Activated CD4-positive, alpha-beta T cell treated with anti-CD3 and anti-CD28 coated beads for 36 hours (primary cell): ENCODE results near the gene FXR2. TPM values are rescaled to one million over a fixed set of nuclear protein-coding genes. Genes with fewer than 3 reads are reported as not detected.

Experiments
- ATAC-seq: fragments of 200-7000 bp; cut with Tn5 transposase; one replicate; pipeline ENCODE4 v1.10.0; 2021; ENCODE audit warnings: mild to moderate bottlenecking, moderate library complexity
- CTCF ChIA-PET: fragments of 350-600 bp; sonication (Branson Sonifier 250); formaldehyde crosslinking; loops from one replicate; lab custom pipeline; 2021; ENCODE audit warnings: antibody characterized with exemption; lab: Charles Lee
- POLR2A ChIA-PET: fragments of 350-600 bp; sonication (Branson Sonifier 250); formaldehyde crosslinking; loops from one replicate; lab custom pipeline; 2021; ENCODE audit warnings: antibody characterized with exemption, inconsistent platforms; lab: Charles Lee
- DNase-seq: peaks from one replicate; pipeline ENCODE4 v3.0.0-alpha.2; 2020
- H3K27ac Mint-ChIP-seq: one replicate; pipeline ENCODE4 v1.8.0; 2021; ENCODE audit warnings: mixed read lengths
- H3K27me3 Mint-ChIP-seq: one replicate; pipeline ENCODE4 v1.8.0; 2021; ENCODE audit warnings: mixed read lengths
- H3K36me3 Mint-ChIP-seq: one replicate; pipeline ENCODE4 v1.8.0; 2021; ENCODE audit warnings: low read depth, mixed read lengths
- H3K4me1 Mint-ChIP-seq: one replicate; pipeline ENCODE4 v1.8.0; 2021; ENCODE audit warnings: mixed read lengths
- H3K4me3 Mint-ChIP-seq: one replicate; pipeline ENCODE4 v1.8.0; 2021; ENCODE audit warnings: mild to moderate bottlenecking, moderate library complexity, mixed read lengths
- H3K9me3 Mint-ChIP-seq: one replicate; pipeline ENCODE4 v1.8.0; 2021; ENCODE audit warnings: low read depth, mixed read lengths
- intact Hi-C, 2 experiments: fragments of 100-400 bp; cut with DNase I in 1 of 2; cut with micrococcal nuclease in 1 of 2; formaldehyde crosslinking; loops; one replicate each; pipeline versions ENCODE4 v1.14.2 to v1.15.1; 2022 to 2024; cut with DNase I, micrococcal nuclease
- total RNA-seq, 2 experiments: library from RNA; stranded (reverse); gene quantifications; one replicate each; pipeline ENCODE4 v1.2.3, GENCODE V29; 2021

FXR2 gene
- total RNA-seq, 2 experiments from 2014 or later: 35.6 to 50.2 TPM

DNA sequence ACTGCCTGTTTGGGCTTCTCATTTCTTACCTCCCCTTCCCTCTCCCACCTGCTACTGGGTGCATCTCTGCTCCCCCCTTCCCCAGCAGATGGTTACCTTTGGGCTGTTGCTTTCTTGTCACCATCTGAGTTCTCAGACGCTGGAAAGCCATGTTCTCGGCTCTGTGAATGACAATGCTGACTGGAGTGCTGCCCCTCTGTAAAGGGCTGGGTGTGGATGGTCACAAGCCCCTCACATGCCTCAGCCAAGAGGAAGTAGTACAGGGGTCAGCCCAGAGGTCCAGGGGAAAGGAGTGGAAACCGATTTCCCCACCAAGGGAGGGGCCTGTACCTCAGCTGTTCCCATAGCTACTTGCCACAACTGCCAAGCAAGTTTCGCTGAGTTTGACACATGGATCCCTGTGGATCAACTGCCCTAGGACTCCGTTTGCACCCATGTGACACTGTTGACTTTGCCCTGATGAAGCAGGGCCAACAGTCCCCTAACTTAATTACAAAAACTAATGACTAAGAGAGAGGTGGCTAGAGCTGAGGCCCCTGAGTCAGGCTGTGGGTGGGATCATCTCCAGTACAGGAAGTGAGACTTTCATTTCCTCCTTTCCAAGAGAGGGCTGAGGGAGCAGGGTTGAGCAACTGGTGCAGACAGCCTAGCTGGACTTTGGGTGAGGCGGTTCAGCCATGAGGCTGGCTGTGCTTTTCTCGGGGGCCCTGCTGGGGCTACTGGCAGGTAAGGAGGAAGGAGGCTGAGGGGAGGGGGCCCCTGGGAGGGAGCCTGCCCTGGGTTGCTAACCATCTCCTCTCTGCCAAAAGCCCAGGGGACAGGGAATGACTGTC is 35.5 kb downstream of the FXR2 start, which contains the start of gene CD68:
Gene CD68, plus strand, starts transcription at position 638 of the 833 bp plus-strand sequence. Its CDS starts 40 bp downstream, at position 678.
- POLR2A ChIA-PET: interaction anchor here (0.7 to 3.9 kb wide), 6 partner anchors 11 to 337 kb away, joined by 3 to 25 read pairs (median 3); partner anchors contain the start of genes GABARAP, SOX15, TP53 and WRAP53
- intact Hi-C loops: loop anchor here (10.0 kb wide), 2 partner anchors 534 to 576 kb away; partner anchors contain the start of genes PER1 (in 1 of the 2) and SLC16A11 (in 1 of the 2)
- peak within 1 kb of the TSS; percentile 94 for H3K27ac Mint-ChIP-seq
- no peaks in the 10 kb centered on the region for H3K9me3 Mint-ChIP-seq
- DNase-seq: peak; percentile 86
- CTCF ChIA-PET: interaction anchor here (0.9 to 1.6 kb wide), 5 partner anchors 10 to 282 kb away, joined by 3 to 8 read pairs (median 5); partner anchors contain the start of gene SOX15
- ATAC-seq: peak; percentile 73
- peak within 1 kb of the TSS; percentile 56 for H3K4me3 Mint-ChIP-seq
- H3K27me3 Mint-ChIP-seq: no peaks in the 10 kb centered on the region
- H3K4me1 Mint-ChIP-seq: peaks cover 82% of the 10 kb centered on the region
- peaks cover 67% of the 10 kb centered on the region for H3K36me3 Mint-ChIP-seq

DNA sequence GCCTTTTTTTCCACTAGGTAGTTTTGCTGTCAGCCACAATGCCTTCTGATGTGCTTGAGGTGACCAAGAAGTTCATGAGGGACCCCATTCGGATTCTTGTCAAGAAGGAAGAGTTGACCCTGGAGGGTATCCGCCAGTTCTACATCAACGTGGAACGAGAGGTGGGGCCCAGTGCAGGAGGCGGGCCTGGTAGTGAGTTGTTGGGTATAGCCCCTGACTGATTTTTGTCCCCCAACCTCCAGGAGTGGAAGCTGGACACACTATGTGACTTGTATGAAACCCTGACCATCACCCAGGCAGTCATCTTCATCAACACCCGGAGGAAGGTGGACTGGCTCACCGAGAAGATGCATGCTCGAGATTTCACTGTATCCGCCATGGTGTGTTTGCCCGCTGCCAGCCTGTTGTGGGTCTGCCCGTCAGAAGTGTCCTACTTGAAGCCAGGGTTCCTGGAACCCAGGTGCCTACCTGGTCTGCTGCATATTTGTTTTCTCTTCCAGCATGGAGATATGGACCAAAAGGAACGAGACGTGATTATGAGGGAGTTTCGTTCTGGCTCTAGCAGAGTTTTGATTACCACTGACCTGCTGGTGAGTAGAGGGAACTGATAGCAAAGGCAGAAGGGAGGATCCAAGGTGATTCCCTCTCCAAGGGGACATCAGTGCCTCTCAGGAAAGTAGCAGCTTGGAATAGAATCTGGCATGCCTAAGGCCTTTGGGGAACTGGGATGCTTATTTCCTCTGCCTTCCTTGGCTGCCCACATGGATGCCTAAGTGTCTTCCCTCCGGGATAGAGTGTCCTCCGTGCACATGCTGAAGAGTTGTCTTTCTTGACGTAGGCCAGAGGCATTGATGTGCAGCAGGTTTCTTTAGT is 37.1 kb downstream of the FXR2 start:
- intact Hi-C loops: loop anchor here (10.0 kb wide), 2 partner anchors 533 to 577 kb away; partner anchors contain the start of genes PER1 (in 1 of the 2) and SLC16A11 (in 1 of the 2)
- peaks cover 81% of the 10 kb centered on the region for H3K36me3 Mint-ChIP-seq
- H3K27me3 Mint-ChIP-seq: no peaks in the 10 kb centered on the region
- DNase-seq (no peak), ATAC-seq (no peak)
- CTCF ChIA-PET: interaction anchor here (0.7 to 1.5 kb wide), 2 partner anchors 82 to 141 kb away, joined by 3 to 4 read pairs; no protein-coding TSS in a partner anchor
- H3K9me3 Mint-ChIP-seq: no peaks in the 10 kb centered on the region
- POLR2A ChIA-PET: interaction anchor here (0.6 to 3.9 kb wide), 2 partner anchors 84 to 110 kb away, joined by 3 to 25 read pairs; partner anchors contain the start of genes TP53 and WRAP53
- H3K4me1 Mint-ChIP-seq: peaks cover 82% of the 10 kb centered on the region
- H3K27ac Mint-ChIP-seq: peak overlapping the region; percentile 99
- peak overlapping the region; percentile 94 for H3K4me3 Mint-ChIP-seq

DNA sequence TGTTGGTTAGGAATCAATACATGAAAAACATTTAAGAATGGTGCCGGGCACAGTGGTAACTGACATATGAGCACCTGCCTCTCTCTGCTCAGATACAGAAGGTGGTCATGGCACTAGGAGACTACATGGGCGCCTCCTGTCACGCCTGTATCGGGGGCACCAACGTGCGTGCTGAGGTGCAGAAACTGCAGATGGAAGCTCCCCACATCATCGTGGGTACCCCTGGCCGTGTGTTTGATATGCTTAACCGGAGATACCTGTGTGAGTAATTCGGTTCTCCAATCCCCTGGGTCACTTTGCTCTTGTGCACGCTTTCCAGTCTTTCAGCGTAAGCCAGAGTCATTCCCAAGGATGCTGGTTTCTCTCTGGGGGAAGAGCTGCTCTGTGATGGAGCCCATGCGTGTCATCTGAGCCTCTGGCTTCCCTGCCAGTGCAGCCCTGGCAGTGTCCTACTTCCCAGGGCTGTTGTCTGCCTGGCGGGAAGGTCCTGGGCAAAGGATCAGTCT is 38.2 kb downstream of the FXR2 start:
- no peaks in the 10 kb centered on the region for H3K27me3 Mint-ChIP-seq
- peaks cover 79% of the 10 kb centered on the region for H3K4me1 Mint-ChIP-seq
- intact Hi-C loops: loop anchor here (10.0 kb wide), 2 partner anchors 532 to 578 kb away; partner anchors contain the start of genes PER1 (in 1 of the 2) and SLC16A11 (in 1 of the 2)
- ATAC-seq (no peak), DNase-seq (no peak)
- H3K27ac Mint-ChIP-seq: peak overlapping the region; percentile 99
- H3K36me3 Mint-ChIP-seq: peaks cover 84% of the 10 kb centered on the region
- CTCF ChIA-PET: interaction anchor here (0.7 to 1.7 kb wide), 4 partner anchors 12 to 179 kb away, joined by 3 to 9 read pairs (median 4); no protein-coding TSS in a partner anchor
- peak overlapping the region; percentile 94 for H3K4me3 Mint-ChIP-seq
- POLR2A ChIA-PET: interaction anchor here (0.7 to 1.0 kb wide), 3 partner anchors 38 to 268 kb away, joined by 3 to 4 read pairs (median 3); partner anchors contain the start of gene FXR2
- H3K9me3 Mint-ChIP-seq: no peaks in the 10 kb centered on the region

DNA sequence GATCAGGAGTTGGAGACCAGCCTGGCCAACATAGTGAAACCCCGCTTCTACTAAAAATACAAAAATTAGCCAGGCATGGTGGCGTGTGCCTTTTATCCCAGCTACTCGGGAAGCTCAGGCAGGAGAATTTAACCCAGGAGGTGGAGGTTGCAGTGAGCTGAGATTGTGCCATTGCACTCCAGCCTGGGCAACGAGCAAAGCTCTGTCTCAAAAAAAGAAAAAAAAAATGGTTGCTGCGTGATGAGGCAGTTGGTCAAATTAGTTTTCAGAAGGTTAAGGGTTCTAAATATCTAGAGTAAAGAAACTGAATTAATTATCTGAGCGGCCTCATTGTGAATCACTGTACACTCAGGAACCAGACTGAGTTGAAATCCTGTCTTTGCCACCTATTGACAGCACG is 38.7 kb downstream of the FXR2 start:
- Mint-ChIP-seq H3K36me3 (peaks cover 85% of the 10 kb centered on the region), H3K4me3 (peak overlapping the region; percentile 94), H3K27ac (peak overlapping the region; percentile 99), H3K4me1 (peaks cover 77% of the 10 kb centered on the region), H3K27me3 (no peaks in the 10 kb centered on the region), H3K9me3 (no peaks in the 10 kb centered on the region)
- ChIA-PET CTCF (interaction anchor here (1.0 to 1.7 kb wide), 3 partner anchors 13 to 178 kb away, joined by 4 to 9 read pairs (median 4); no protein-coding TSS in a partner anchor), POLR2A (interaction anchor here (0.7 to 1.0 kb wide), 7 partner anchors 8 to 293 kb away, joined by 3 to 7 read pairs (median 3); partner anchors contain the start of genes FXR2, MPDU1 and TMEM102)
- intact Hi-C loops: loop anchor here (10.0 kb wide), 2 partner anchors 531 to 579 kb away; partner anchors contain the start of genes PER1 (in 1 of the 2) and SLC16A11 (in 1 of the 2)
- ATAC-seq (no peak), DNase-seq (no peak)

DNA sequence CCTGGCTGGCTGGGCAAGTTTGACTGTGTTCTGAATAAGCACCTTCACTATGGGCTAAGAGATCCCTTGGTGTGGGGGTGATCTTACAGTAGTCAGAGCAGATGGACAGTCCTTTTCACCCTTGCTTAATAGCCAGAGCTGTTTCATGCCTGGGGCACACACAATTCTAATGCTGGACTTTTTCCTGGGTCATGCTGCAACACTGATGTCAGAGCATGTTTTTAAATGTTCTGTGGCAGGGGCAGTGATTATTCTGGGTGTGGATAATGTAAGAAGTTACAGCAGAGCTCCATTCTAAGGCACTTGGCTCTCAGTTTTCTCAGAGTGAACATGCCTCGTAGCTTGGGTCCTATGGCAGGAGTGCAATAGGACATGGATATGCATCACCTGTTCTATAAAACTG is 39.2 kb downstream of the FXR2 start:
- H3K4me3 Mint-ChIP-seq: peak overlapping the region; percentile 94
- POLR2A ChIA-PET: interaction anchor here (0.7 to 1.0 kb wide), 6 partner anchors 8 to 292 kb away, joined by 3 to 7 read pairs (median 3); partner anchors contain the start of genes FXR2, MPDU1 and TMEM102
- peaks cover 75% of the 10 kb centered on the region for H3K4me1 Mint-ChIP-seq
- H3K27me3 Mint-ChIP-seq: no peaks in the 10 kb centered on the region
- H3K27ac Mint-ChIP-seq: peak overlapping the region; percentile 99
- DNase-seq (no peak), ATAC-seq (no peak)
- H3K9me3 Mint-ChIP-seq: no peaks in the 10 kb centered on the region
- intact Hi-C loops: loop anchor here (10.0 kb wide), 2 partner anchors 531 to 579 kb away; partner anchors contain the start of genes PER1 (in 1 of the 2) and SLC16A11 (in 1 of the 2)
- CTCF ChIA-PET: interaction anchor here (1.0 to 1.8 kb wide), 3 partner anchors 8 to 178 kb away, joined by 4 to 10 read pairs (median 9); partner anchors contain the start of gene MPDU1
- H3K36me3 Mint-ChIP-seq: peaks cover 87% of the 10 kb centered on the region

DNA sequence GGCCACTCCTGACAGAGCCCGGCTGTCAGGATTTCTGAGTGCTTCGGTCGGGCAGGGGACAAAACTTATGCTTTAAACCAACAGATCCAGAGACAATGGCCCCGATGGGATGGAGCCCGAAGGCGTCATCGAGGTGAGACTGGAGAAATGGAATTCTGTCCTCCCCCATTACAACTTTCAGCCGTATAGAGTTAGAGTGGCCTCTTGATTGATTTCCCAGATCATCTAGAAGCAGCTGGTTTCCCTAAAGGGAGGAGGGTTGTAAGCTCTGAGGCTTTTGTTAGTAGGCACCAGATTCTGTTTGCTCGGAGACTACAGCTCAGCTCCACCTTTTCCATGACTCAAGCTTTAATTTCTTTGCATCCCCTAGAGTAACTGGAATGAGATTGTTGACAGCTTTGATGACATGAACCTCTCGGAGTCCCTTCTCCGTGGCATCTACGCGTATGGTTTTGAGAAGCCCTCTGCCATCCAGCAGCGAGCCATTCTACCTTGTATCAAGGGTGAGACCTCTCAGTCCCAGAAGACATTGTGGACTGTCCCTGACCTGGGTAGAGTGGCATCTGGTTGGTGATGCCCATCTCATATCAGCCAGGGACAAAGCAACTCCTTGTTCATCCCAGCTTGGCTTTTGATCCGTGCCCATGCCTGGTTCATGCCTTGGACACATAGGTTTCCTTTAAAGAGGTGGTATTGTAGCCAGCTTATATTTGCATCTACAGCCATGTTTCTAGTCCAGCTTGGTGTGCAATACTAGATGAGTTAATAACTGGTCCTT is 40.3 kb downstream of the FXR2 start:
- Mint-ChIP-seq H3K36me3 (peaks cover 88% of the 10 kb centered on the region), H3K4me3 (peak overlapping the region; percentile 94), H3K9me3 (no peaks in the 10 kb centered on the region), H3K4me1 (peaks cover 65% of the 10 kb centered on the region), H3K27me3 (no peaks in the 10 kb centered on the region), H3K27ac (peak overlapping the region; percentile 99)
- DNase-seq (no peak), ATAC-seq (no peak)
- ChIA-PET POLR2A (interaction anchor here (0.7 to 2.6 kb wide), 8 partner anchors 10 to 268 kb away, joined by 3 to 43 read pairs (median 6); partner anchors contain the start of genes MPDU1, NEURL4, TMEM102 and TMEM256), CTCF (interaction anchor here (0.7 to 1.8 kb wide), 5 partner anchors 9 to 199 kb away, joined by 3 to 10 read pairs (median 3); partner anchors contain the start of genes MPDU1 and WRAP53)
- intact Hi-C loops: loop anchor here (5.0 to 10.0 kb wide), 4 partner anchors 322 to 580 kb away; partner anchors contain the start of genes PER1 (in 2 of the 2), CTDNEP1 (in 1 of the 2), ELP5 (in 1 of the 2) and SLC16A11 (in 1 of the 2)

DNA sequence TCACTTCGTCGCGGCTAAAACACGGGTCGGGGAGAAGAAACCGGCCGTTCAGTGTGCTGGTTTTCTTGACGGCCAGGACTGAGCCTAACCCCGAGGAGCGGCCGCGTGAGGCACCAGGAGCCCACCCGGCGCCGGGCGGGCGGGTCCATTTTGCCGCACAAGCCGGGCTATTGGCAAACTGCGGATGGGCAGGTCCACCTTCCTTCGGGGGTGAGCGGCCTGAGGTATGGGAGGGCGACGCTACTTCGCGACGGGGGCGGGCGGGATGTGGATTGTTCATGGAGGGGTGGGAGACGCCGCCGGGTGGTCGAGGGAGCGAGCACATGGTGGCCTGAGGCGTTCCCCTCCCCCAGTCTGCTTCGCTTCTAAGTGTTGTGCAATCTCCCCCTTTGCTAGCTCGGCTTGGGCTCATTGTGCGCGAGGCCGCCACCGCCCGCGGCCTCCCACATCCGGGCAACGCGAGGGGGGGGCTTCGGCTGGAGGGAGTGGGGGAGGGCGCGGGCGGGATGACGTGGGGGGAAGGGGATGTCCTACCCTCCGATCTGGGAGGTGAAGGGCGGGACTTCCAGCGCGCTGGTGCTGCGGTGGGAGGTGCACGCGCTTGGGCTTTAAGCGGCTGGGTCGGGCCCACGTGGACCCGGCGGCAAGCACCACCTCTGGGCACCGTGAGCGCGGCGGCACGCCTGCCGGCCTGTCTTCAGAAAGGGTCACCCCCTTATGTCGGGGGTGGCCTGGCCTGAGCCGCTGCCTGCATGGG is 41.2 kb downstream of the FXR2 start:
- Mint-ChIP-seq H3K36me3 (peaks cover 82% of the 10 kb centered on the region), H3K4me1 (peaks cover 58% of the 10 kb centered on the region), H3K27ac (peak overlapping the region; percentile 99), H3K4me3 (peak overlapping the region; percentile 94), H3K27me3 (no peaks in the 10 kb centered on the region), H3K9me3 (no peaks in the 10 kb centered on the region)
- intact Hi-C loops: loop anchor here (1.0 to 10.0 kb wide), 11 partner anchors 41 to 581 kb away; partner anchors contain the start of genes PER1 (in 2 of the 2), CTDNEP1 (in 1 of the 2), ELP5 (in 1 of the 2) and FXR2 (in 1 of the 2)
- ChIA-PET CTCF (interaction anchor here (0.7 to 1.8 kb wide), 3 partner anchors 10 to 59 kb away, joined by 3 to 10 read pairs (median 4); partner anchors contain the start of gene MPDU1), POLR2A (interaction anchor here (0.7 to 2.6 kb wide), 7 partner anchors 11 to 244 kb away, joined by 3 to 43 read pairs (median 6); partner anchors contain the start of genes MPDU1, NEURL4, TMEM102 and TMEM256)
- DNase-seq (peak; percentile 96), ATAC-seq (peak; percentile 36)

DNA sequence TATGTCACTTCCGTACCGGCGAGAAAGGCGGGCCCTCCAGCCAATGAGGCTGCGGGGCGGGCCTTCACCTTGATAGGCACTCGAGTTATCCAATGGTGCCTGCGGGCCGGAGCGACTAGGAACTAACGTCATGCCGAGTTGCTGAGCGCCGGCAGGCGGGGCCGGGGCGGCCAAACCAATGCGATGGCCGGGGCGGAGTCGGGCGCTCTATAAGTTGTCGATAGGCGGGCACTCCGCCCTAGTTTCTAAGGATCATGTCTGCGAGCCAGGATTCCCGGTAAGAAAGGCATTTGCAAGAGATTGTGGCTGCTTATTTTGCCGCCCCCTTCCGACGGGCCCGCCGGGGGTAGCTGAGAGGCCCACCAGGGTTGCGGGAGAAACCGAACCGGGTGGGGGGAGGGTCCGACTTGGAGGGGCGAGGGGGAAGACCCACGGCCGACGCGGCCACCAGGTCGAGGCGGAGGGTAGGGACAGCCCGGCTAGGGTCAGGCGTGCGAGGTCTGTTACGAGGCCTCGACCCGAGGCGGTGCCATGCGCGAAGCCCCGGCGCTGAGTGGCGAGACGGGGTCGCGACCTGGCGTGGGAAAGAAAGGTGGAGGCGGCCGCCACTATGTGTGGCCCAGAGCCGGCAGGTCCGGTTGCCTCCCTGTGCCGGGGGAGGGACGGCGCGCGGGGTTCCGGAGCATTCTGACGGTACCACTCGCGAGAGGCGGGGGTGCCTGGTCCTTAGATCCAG is 41.9 kb downstream of the FXR2 start:
- H3K4me1 Mint-ChIP-seq: peaks cover 51% of the 10 kb centered on the region
- H3K4me3 Mint-ChIP-seq: peak overlapping the region; percentile 94
- no peaks in the 10 kb centered on the region for H3K27me3 Mint-ChIP-seq
- CTCF ChIA-PET: no interaction called here
- POLR2A ChIA-PET: interaction anchor here (1.0 to 2.6 kb wide), 4 partner anchors 11 to 169 kb away, joined by 3 to 43 read pairs (median 12); partner anchors contain the start of genes MPDU1, TMEM102, TMEM256 and TP53
- DNase-seq (peak; percentile 100), ATAC-seq (peak; percentile 92)
- H3K9me3 Mint-ChIP-seq: no peaks in the 10 kb centered on the region
- peak overlapping the region; percentile 99 for H3K27ac Mint-ChIP-seq
- H3K36me3 Mint-ChIP-seq: peaks cover 75% of the 10 kb centered on the region
- intact Hi-C loops: loop anchor here (1.0 to 10.0 kb wide), 22 partner anchors 11 to 582 kb away; partner anchors contain the start of genes EIF5A (in 2 of the 2), ELP5 (in 2 of the 2), FXR2 (in 2 of the 2) and MPDU1 (in 2 of the 2)
